Tongue (tissue), 2 donors: ENCODE data around the gene WFIKKN2. TPM values are rescaled to one million over a fixed set of nuclear protein-coding genes. Genes with fewer than 3 reads are reported as not detected.

Source experiments
- DNase-seq: peaks from one replicate; pipeline ENCODE4 v3.0.0-alpha.2; 2015
- total RNA-seq: library from RNA; depleted of rRNA; stranded (reverse); fragments of >200 nt; gene quantifications from one replicate; pipeline ENCODE4 v1.2.3, GENCODE V29; 2014

The WFIKKN2 gene
- total RNA-seq, 1 donor from 2014 or later: 4.0 TPM

GRCh38 chr17:50836826-50837225 lies 1.4 kb downstream of the WFIKKN2 start:
- DNase-seq: no peak

GRCh38 chr17:50837286-50837979 lies 2.0 kb downstream of the WFIKKN2 start:
- no peak for DNase-seq

GRCh38 chr17:50837980-50838954 lies 2.9 kb downstream of the WFIKKN2 start:
- DNase-seq: no peak

GRCh38 chr17:50839591-50840310 lies 4.4 kb downstream of the WFIKKN2 start:
- no peak for DNase-seq

- no peak for DNase-seq
These were observed 5.0 kb downstream of the WFIKKN2 start for GRCh38 chr17:50840311-50840851.

GRCh38 chr17:50841277-50841948 lies 6.0 kb downstream of the WFIKKN2 start:
- no peak for DNase-seq

GRCh38 chr17:50841949-50842354 lies 6.6 kb downstream of the WFIKKN2 start:
- DNase-seq: peak; percentile 90

- DNase-seq: no peak
These were observed 7.2 kb downstream of the WFIKKN2 start for GRCh38 chr17:50842506-50843149.

- DNase-seq: no peak
These were observed 7.9 kb downstream of the WFIKKN2 start for GRCh38 chr17:50843150-50843905.

- DNase-seq: no peak
These were observed 8.8 kb downstream of the WFIKKN2 start for GRCh38 chr17:50844117-50844700.

GRCh38 chr17:50845240-50846147 lies 10.1 kb downstream of the WFIKKN2 start:
- DNase-seq: peak; percentile 50

GRCh38 chr17:50847566-50847965 lies 12.2 kb downstream of the WFIKKN2 start:
- no peak for DNase-seq

- DNase-seq: no peak
These were observed 12.7 kb downstream of the WFIKKN2 start for GRCh38 chr17:50848039-50848438.

- DNase-seq: no peak
These were observed 13.3 kb downstream of the WFIKKN2 start for GRCh38 chr17:50848711-50849110.

GRCh38 chr17:50850640-50851039 lies 15.3 kb downstream of the WFIKKN2 start:
- DNase-seq: peak; percentile 53

- no peak for DNase-seq
These were observed 17.7 kb downstream of the WFIKKN2 start for GRCh38 chr17:50853015-50853615.

GRCh38 chr17:50853781-50854180 lies 18.4 kb downstream of the WFIKKN2 start:
- no peak for DNase-seq

- peak; percentile 41 for DNase-seq
These were observed 20.4 kb downstream of the WFIKKN2 start for GRCh38 chr17:50855708-50856330.
